ENCODE results near the gene DRAXIN.

- no peak for TF ChIP-seq CTCF (IDR thresholded peaks at IDR 0.05)
- no peak for TF ChIP-seq EP300 (IDR thresholded peaks at IDR 0.05)
Observed at GRCh38 chr1:11729498-11730428, 38.3 kb downstream of the DRAXIN start.
